Ovary (tissue), 3 donors: ENCODE measurements around the gene OTUD3.

Experiments
- POLR2A ChIP-seq: fragments of 450-650 bp; IDR thresholded peaks from one replicate; pipeline ENCODE4 v1.6.1; 2017; ENCODE audit warnings: antibody characterized with exemption, mild to moderate bottlenecking, moderate library complexity
- TF ChIP-seq, protein P1 (sequence below), 3 donors: fragments of 450-650 bp in 2 of 3; fragments of 200-600 bp in 1 of 3; IDR thresholded peaks; one replicate each; pipeline versions ENCODE4 v1.5.1 to v1.8.0; 2016 to 2022; ENCODE audit warnings: antibody characterized with exemption in 3 of 3, mild to moderate bottlenecking in 1 of 3
- donor health status: DM: no; HTN: no; CAD: no.

GRCh38 chr1:19850214-19850613 is 32.0 kb upstream of the OTUD3 start:
- TF ChIP-seq, protein P1, sequence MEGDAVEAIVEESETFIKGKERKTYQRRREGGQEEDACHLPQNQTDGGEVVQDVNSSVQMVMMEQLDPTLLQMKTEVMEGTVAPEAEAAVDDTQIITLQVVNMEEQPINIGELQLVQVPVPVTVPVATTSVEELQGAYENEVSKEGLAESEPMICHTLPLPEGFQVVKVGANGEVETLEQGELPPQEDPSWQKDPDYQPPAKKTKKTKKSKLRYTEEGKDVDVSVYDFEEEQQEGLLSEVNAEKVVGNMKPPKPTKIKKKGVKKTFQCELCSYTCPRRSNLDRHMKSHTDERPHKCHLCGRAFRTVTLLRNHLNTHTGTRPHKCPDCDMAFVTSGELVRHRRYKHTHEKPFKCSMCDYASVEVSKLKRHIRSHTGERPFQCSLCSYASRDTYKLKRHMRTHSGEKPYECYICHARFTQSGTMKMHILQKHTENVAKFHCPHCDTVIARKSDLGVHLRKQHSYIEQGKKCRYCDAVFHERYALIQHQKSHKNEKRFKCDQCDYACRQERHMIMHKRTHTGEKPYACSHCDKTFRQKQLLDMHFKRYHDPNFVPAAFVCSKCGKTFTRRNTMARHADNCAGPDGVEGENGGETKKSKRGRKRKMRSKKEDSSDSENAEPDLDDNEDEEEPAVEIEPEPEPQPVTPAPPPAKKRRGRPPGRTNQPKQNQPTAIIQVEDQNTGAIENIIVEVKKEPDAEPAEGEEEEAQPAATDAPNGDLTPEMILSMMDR (IDR thresholded peaks at IDR 0.05) = no peak
- TF ChIP-seq POLR2A = no peak
